Neuronal stem cell (in vitro differentiated cells): ENCODE results near the gene GBGT1.

ENCODE experiments used
- DNase-seq: peaks from one replicate; pipeline ENCODE4 v3.0.0-alpha.2; 2013; ENCODE audit warnings: low spot score
- H2AFZ ChIP-seq: one replicate; pipeline ENCODE4 v1.6.1; 2013; ENCODE audit warnings: mild to moderate bottlenecking, low read length, inconsistent platforms
- H2AK5ac ChIP-seq: 2 replicates; pipeline ENCODE4 v1.6.1; 2013; ENCODE audit warnings: low read depth, mild to moderate bottlenecking, inconsistent platforms, low read length, moderate library complexity, mixed read lengths
- H2BK120ac ChIP-seq: 2 replicates; pipeline ENCODE4 v1.6.1; 2013; ENCODE audit warnings: low read depth, mild to moderate bottlenecking, inconsistent platforms, low read length, moderate library complexity, mixed read lengths
- H2BK12ac ChIP-seq: one replicate; pipeline ENCODE4 v1.6.1; 2013; ENCODE audit warnings: low read length, inconsistent platforms
- H2BK15ac ChIP-seq: 2 replicates; pipeline ENCODE4 v1.6.1; 2013; ENCODE audit warnings: mild to moderate bottlenecking, low read length, inconsistent platforms, mixed read lengths
- H2BK5ac ChIP-seq: one replicate; pipeline ENCODE4 v1.6.1; 2013; ENCODE audit warnings: inconsistent platforms, mild to moderate bottlenecking, low read length, moderate library complexity
- H3K14ac ChIP-seq: one replicate; pipeline ENCODE4 v1.6.1; 2013; ENCODE audit warnings: low read length, inconsistent platforms
- H3K18ac ChIP-seq: 2 replicates; pipeline ENCODE4 v1.6.1; 2013; ENCODE audit warnings: low read length, inconsistent platforms
- H3K23ac ChIP-seq: 2 replicates; pipeline ENCODE4 v1.6.1; 2013; ENCODE audit warnings: low read depth, mild to moderate bottlenecking, mixed read lengths, low read length, inconsistent platforms; ENCODE audit not compliant: poor library complexity
- H3K27ac ChIP-seq: replicated peaks from 3 replicates; pipeline ENCODE4 v1.5.1; 2013; ENCODE audit warnings: low read length, inconsistent platforms
- H3K27me3 ChIP-seq, 3 experiments: 2 replicates each; pipeline ENCODE4 v1.6.1; 2013; ENCODE audit warnings: low read length in 3 of 3, mild to moderate bottlenecking in 2 of 3, inconsistent platforms in 1 of 3, low read depth in 1 of 3, mixed read lengths in 1 of 3, moderate library complexity in 1 of 3; ENCODE audit not compliant: control insufficient read depth in 3 of 3, insufficient read depth in 3 of 3
- H3K36me3 ChIP-seq, 2 donors: replicated peaks in 1 of 2; 2 replicates each; pipeline ENCODE4 v1.6.1; 2013; ENCODE audit warnings: low read length in 2 of 2; ENCODE audit not compliant: control insufficient read depth in 2 of 2, insufficient read depth in 2 of 2
- H3K4ac ChIP-seq: 2 replicates; pipeline ENCODE4 v1.6.1; 2013; ENCODE audit warnings: inconsistent platforms, mild to moderate bottlenecking, low read length, moderate library complexity
- H3K4me1 ChIP-seq, 2 donors: 1 replicate in 1 of 2; 2 replicates in 1 of 2; pipeline ENCODE4 v1.6.1; 2013; ENCODE audit warnings: low read length in 2 of 2, low read depth in 1 of 2; ENCODE audit not compliant: control insufficient read depth in 2 of 2, insufficient read depth in 1 of 2
- H3K4me2 ChIP-seq: one replicate; pipeline ENCODE4 v1.6.1; 2013; ENCODE audit warnings: mild to moderate bottlenecking, low read length, inconsistent platforms; ENCODE audit not compliant: insufficient read depth, poor library complexity, severe bottlenecking
- H3K4me3 ChIP-seq, 2 donors: 2 replicates each; pipeline ENCODE4 v1.5.1; 2013; ENCODE audit warnings: low read length in 2 of 2, mild to moderate bottlenecking in 2 of 2, inconsistent platforms in 1 of 2, moderate library complexity in 1 of 2
- H3K79me1 ChIP-seq: one replicate; pipeline ENCODE4 v1.6.1; 2013; ENCODE audit warnings: low read depth, mild to moderate bottlenecking, inconsistent platforms, low read length, moderate library complexity
- H3K9ac ChIP-seq: one replicate; pipeline ENCODE4 v1.6.1; 2013; ENCODE audit warnings: mild to moderate bottlenecking, low read depth, low read length, inconsistent platforms; ENCODE audit not compliant: poor library complexity
- H3K9me3 ChIP-seq, 2 donors: replicated peaks in 1 of 2; 2 replicates each; pipeline versions ENCODE3 to v1.6.1; 2013; ENCODE audit warnings: low read length in 2 of 2, mild to moderate bottlenecking in 2 of 2, inconsistent platforms in 1 of 2, low read depth in 1 of 2, mixed read lengths in 1 of 2, moderate library complexity in 1 of 2; ENCODE audit not compliant: control insufficient read depth in 2 of 2, insufficient read depth in 1 of 2
- H4K8ac ChIP-seq: one replicate; pipeline ENCODE4 v1.6.1; 2013; ENCODE audit warnings: low read depth, mild to moderate bottlenecking, inconsistent platforms, low read length, moderate library complexity
- H4K91ac ChIP-seq: one replicate; pipeline ENCODE4 v1.6.1; 2013; ENCODE audit warnings: low read length, low read depth, mild to moderate bottlenecking, inconsistent platforms; ENCODE audit not compliant: poor library complexity
- WGBS, 2 donors: extraction: QIAGEN DNeasy Blood & Tissue Kit; methylation state at CpG; one replicate each; pipeline ENCODE4 v1.1.7; 2013; ENCODE audit warnings: missing lambda C conversion rate in 2 of 2, mixed read lengths in 1 of 2; ENCODE audit not compliant: insufficient read length in 2 of 2, insufficient replicate concordance in 1 of 2; ENCODE audit errors: extremely low coverage in 2 of 2; 5-methylcytosine and 5-hydroxymethylcytosine counted together

GBGT1 gene

DNA sequence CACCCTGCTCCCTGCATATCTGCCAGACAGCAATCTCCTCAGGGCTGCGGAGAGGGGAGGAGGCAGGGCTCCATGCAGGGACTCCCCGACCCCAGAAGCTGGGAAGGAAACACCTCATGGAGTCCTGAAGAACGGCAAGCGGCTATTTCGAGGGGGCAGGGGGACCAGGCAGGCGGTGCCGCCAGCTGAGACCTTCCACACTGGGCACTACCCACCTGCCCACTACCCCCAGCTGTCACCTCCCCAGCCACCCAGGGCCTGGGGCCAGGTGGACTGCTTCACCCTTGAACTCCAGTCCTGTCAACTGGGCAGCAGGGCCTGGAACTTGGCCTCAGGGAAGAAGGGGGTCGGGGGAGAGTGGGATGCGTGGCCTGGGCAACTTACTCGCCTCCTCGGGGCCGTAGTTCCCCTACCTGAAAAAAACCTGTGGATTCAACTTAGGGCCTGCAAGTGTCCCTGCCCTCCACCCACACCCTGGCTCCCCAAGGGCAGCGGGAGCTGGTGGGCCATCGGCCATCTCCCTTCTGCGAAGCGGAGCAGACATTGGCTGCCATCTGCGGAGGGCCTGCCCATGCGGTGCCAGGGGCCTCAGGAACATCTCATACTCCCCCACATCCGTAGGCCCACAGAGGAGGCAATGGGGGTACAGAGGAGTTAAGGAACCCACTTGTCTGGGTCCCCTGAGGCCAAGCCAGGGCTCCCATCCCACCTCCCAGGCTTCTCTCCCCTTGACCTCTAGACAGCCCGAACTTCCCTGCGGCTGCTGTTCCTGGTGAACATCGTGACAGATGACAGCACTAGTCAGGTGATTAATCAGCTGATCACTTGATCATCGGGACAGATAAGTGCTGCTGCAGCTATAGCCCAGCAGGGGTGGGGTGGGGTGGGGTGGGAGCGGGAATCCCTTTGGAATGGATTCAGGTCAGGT lies 24.2 kb downstream of the GBGT1 start:
- no peak overlapping the region for H2BK15ac ChIP-seq
- H3K27me3 ChIP-seq, result no peaks in the 10 kb centered on the region
- H3K23ac ChIP-seq, result no peak overlapping the region
- H3K18ac ChIP-seq, result no peak overlapping the region
- H3K9ac ChIP-seq, result peak overlapping the region; percentile 60
- no peak overlapping the region for H4K8ac ChIP-seq
- no peak overlapping the region for H3K27ac ChIP-seq
- H3K4me3 ChIP-seq, result no peak overlapping the region
- H2BK12ac ChIP-seq, result no peak overlapping the region
- H2AK5ac ChIP-seq, result no peak overlapping the region
- no CpG with 5 or more reads among the region's 24 CpGs for WGBS, 2 donors
- H3K14ac ChIP-seq, result no peak overlapping the region
- H2BK120ac ChIP-seq, result no peak overlapping the region
- H3K4me1 ChIP-seq, result peaks cover 16 to 28% of the 10 kb centered on the region in 2 donors
- H4K91ac ChIP-seq, result no peak overlapping the region
- H3K36me3 ChIP-seq, result peaks cover 3 to 4% of the 10 kb centered on the region in 2 donors
- no peak overlapping the region for H2AFZ ChIP-seq
- DNase-seq, result no peak
- H3K4ac ChIP-seq, result no peak overlapping the region
- H2BK5ac ChIP-seq, result no peak overlapping the region
- H3K4me2 ChIP-seq, result no peak overlapping the region
- H3K79me1 ChIP-seq, result peaks cover 33% of the 10 kb centered on the region
- H3K9me3 ChIP-seq, result no peaks in the 10 kb centered on the region

DNA sequence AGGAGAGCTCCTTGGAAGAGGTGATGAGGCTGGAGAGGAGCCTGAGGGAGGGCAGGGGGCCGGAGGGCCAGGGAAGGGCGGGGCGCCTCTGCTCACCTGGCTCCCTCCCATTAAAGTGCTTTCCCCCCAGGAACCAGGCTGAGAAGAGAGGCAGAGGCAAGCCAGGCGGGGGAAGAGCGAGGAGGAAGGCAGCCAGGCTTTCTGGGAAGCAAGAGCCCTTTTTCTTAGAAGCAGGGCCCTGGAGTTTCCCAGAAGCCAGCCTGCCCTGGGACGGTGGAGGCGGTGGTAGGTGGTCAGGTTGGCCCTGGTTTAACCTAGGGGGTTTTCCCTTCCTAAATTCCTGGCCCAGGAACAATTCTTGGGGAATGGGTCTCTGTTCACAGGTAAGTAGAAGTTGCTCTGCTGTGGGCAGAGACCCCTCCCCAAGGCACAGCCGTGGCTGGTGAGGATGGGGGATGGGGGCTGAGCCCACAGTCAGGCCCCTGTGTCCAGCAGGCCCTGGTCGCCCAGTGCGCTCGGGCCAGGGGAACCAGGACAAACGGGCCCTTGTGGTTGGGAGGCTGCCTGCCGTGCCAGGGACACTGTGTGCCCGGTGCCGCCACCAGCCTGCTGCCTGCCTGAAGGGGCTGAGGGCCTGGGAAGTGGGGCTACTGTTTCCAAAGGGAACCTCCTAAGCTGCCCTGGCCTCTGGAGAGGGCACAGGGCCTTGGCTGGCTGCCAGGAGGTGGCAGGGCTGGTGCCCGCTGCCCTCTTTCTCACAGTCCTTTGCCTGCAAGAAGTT lies 26.1 kb downstream of the GBGT1 start:
- H2BK5ac ChIP-seq, result peak overlapping the region; percentile 66
- H3K36me3 ChIP-seq, result peaks cover 0 to 2% of the 10 kb centered on the region in 2 donors
- no peak overlapping the region for H3K27ac ChIP-seq
- H3K4me2 ChIP-seq, result no peak overlapping the region
- WGBS, 2 donors, result no CpG with 5 or more reads among the region's 16 CpGs
- no peak for DNase-seq
- peak overlapping the region; percentile 38 for H3K18ac ChIP-seq
- H3K79me1 ChIP-seq, result peaks cover 29% of the 10 kb centered on the region
- H3K9ac ChIP-seq, result no peak overlapping the region
- peak overlapping the region; percentile 55 for H3K23ac ChIP-seq
- H4K8ac ChIP-seq, result peak overlapping the region; percentile 23
- no peak overlapping the region for H4K91ac ChIP-seq
- H3K9me3 ChIP-seq, result no peaks in the 10 kb centered on the region
- H2BK120ac ChIP-seq, result no peak overlapping the region
- H2BK15ac ChIP-seq, result no peak overlapping the region
- no peak overlapping the region for H2AFZ ChIP-seq
- H3K27me3 ChIP-seq, result no peaks in the 10 kb centered on the region
- no peak overlapping the region for H3K4me3 ChIP-seq
- H3K4me1 ChIP-seq, result peaks cover 21 to 33% of the 10 kb centered on the region in 2 donors
- H2AK5ac ChIP-seq, result no peak overlapping the region
- H3K14ac ChIP-seq, result no peak overlapping the region
- peak overlapping the region; percentile 22 for H2BK12ac ChIP-seq
- H3K4ac ChIP-seq, result peak overlapping the region; percentile 72

DNA sequence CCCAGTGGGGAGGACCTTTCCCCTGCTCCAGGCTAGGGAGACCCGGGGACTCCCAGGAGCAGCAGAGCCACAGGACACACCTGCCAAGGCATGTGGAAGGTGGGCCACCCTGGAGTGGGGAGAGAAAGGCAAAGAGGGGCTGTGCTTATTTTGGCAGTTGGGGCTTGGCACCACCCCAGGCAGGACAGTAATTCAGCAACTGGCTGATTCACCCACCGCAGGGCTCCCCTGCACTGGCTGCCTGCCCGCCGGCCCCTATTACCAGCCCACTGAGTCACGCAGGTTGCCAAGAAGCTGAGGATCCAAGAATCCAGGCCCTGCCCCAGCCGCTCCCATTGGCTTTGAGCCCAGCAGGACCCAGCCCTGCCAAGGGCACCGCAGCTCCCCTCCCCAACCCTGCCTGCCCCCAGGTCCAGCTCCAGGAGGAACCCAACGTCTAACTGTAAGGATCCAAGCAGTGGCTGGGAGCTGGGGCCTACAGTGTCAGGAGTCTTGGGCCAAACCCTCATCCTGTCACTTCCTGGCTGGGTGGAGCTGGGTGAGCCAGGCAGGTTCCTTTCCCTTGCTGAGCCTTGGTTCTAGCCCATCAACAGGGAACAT lies 28.5 kb downstream of the GBGT1 start:
- H3K4me1 ChIP-seq, result peaks cover 21 to 22% of the 10 kb centered on the region in 2 donors
- H3K18ac ChIP-seq, result peak overlapping the region; percentile 11

More for the DNA sequence above, 28.5 kb downstream of the GBGT1 start:
- Histone ChIP-seq H3K4me3 (no peak overlapping the region), H3K14ac (no peak overlapping the region), H3K27me3 (no peaks in the 10 kb centered on the region), H3K36me3 (peaks cover 0 to 7% of the 10 kb centered on the region in 2 donors), H4K8ac (no peak overlapping the region), H3K79me1 (peaks cover 24% of the 10 kb centered on the region), H2AFZ (no peak overlapping the region), H2BK15ac (no peak overlapping the region), H3K9me3 (no peaks in the 10 kb centered on the region), H2BK5ac (peak overlapping the region; percentile 61), H3K23ac (no peak overlapping the region), H2AK5ac (peak overlapping the region; percentile 36), H2BK120ac (no peak overlapping the region), H2BK12ac (no peak overlapping the region), H3K9ac (no peak overlapping the region), H3K4ac (no peak overlapping the region), H3K4me2 (no peak overlapping the region), H4K91ac (no peak overlapping the region), H3K27ac (no peak overlapping the region)
- no peak for DNase-seq
- WGBS, 2 donors, result no CpG with 5 or more reads among the region's 8 CpGs
